HS-27A (cell line): Measurements from ENCODE around the gene FKBP8.

Experiments used
- DNase-seq: peaks from one replicate; pipeline ENCODE4 v3.0.0-alpha.2; 2012; ENCODE audit warnings: low read depth, missing footprints

FKBP8 gene

DNA sequence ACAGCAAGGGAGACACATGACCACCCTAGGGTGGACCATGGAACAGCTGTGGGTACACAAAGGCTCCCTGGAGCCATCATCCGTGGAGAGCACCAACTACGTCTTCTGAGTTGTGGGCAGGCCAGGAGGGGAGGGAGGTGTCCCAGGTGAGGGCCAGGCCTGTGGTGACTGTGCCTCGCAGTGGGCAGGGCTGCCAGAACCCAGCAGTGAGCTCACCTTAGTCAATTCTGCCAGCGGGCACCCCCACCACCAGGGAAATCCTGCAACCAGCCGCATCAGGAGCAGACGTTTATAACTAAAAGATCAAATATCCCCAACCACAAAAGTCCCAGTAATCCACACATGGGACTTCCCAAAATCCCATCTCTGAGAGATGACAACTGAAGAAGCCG, 41.1 kb downstream of the FKBP8 start:
- DNase-seq = no peak

DNA sequence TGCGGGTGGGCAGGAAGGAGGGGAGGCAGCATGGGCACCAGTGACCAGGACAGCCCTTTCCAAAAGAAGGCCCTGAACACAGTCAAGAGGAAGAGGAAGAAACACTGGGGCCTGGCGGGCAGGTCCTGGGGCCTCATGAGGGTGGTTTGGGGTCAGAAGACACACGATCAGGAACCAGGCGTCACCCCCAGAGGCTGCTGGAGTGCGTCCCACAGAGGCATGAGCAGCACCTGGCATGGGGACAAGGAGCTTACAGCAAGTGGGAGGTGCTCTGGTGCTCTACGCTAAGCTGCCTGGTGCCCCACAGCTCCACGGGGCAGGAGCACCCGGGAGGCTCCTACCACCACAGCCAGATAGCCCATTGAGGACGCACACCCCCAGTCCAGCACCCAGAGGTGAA, 41.5 kb downstream of the FKBP8 start:
- DNase-seq = no peak

DNA sequence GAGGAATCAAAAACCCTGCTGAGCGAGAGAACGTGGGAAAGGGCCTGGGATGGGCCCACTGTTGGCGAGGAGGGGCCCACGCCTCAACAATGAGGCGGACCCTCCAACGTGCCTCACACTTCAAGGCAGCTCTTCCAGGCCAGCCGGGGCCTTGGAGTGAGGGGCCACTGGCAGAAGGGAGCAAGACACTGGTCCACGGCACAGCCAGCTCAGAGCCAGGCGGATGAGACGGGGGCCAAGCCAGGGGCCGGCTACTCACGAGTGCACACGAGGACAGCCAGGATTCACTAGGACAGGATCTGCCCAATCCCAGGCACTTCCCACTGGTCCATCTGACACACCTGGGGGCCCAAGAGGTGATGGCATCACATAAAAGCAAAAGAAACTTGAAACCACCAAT, 42.0 kb downstream of the FKBP8 start:
- no peak for DNase-seq

DNA sequence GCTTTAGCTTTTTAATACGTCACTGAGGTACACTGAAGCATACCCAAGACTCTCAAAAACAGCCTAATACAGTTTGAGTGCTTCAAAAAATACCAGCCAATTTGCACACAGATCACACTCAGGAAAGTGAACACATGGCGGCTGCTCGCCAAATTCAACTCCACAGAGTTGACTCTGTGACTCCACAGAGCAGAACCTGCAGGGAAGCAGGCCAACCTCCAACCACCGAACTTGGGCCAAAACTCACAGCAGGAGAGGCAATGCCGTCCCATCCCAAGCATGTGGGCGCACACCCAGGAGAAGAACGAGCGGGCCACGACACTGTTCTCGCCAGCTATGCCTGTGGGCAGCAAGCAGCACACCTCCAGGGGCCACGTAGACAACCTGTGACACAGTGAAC, 42.6 kb downstream of the FKBP8 start:
- no peak for DNase-seq

DNA sequence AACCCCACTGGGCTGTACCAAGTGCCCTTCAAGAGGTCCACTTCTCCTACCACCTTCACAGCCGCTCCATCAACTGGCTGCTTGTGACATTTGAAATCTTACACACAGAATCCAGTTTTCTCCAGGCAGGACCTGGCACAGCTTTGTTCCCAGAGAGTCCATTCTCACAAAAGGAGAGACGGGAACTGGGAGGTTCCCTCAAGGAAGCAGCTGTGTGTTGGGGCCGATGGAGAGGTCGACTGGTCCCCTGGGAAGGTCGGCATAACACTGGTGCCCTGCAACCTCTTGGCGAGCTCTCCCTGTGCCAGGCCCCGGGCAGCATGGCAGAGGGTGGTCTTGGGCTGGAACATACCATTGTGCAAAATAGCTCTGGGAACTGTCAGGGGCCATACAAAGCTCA, 43.0 kb downstream of the FKBP8 start:
- DNase-seq = no peak

DNA sequence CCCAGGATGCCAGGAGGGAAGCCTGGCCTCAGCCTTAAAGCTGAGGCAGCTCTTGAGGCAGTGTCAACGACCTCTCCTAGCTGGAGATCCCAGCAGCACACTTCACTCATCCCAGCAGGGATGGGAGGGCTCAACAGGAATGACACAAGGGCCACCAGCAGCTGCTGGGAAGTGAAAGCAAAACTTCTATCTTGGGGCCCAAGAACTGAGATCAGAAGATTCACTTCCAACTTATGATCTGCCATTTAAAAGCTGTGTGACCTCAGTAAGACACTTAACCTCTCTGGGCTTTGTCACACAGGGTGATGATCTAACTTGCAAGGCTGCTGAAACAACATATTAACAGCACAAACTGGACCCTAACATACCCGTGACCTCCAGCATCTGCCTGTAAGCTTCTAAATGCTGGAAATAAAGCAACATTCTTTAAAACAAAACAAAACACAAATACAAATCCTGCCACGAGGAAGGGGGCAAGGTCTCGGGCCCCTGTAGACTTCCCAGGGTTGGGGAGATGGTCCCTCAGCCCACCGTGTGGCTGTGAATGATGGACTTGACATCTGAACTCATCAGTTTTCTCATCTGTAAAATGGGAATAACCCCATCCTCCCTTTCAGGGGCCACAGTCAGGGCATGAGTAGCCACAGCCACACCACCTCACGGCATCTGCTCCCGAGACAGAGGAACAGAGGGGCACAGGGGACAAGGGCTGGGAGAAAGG, 44.2 kb downstream of the FKBP8 start:
- no peak for DNase-seq

DNA sequence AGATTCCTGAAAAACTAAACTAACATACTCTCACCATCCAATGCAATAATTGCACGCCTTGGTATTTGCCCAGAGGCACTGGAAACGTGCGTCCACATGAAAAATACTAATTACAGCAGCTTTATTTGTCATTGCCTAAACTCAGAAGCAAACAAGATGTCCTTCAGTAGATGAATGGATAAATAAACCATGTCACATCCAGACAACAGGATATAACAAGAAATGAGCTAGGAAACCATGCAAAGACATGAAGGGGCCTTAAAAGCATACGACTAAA, 46.5 kb downstream of the FKBP8 start:
- no peak for DNase-seq

DNA sequence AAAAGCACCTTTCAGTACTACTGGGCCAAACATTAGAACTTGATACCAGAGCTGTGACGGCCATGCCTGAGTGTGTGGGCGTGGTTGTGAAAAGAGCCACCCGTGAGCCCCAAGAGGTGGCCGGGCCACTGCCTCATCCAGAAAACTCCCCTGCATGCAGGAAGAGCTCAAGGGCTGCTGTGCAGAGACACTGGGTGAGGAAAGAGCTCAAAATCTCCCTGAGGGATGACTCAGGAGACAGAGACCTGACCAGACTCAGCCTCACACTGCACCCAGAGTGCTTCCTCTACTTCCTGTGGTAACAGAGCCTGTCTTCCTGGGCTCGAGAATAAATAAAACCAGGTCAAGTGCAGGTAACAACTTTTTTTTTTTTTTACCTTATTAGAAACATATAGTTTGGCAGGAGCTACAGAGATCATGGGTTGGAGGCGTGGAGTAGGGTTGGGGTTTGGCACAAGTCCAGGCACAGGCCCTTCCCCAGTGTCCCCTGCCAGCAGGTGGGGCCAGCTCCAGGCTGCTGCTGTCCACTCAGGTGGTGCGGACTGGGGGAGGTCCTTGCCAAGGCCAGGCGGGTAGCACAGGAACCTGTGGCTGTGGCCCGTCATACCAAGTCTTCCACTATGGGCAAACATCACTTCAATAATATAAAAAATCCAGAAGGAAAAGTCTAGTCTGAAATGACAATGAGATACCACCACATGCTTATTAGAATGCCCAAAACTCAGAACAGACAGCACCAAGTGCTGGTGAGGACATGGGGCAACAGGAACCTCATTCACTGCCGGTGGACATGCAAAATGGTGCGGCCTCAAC, 47.0 kb downstream of the FKBP8 start:
- DNase-seq = no peak

DNA sequence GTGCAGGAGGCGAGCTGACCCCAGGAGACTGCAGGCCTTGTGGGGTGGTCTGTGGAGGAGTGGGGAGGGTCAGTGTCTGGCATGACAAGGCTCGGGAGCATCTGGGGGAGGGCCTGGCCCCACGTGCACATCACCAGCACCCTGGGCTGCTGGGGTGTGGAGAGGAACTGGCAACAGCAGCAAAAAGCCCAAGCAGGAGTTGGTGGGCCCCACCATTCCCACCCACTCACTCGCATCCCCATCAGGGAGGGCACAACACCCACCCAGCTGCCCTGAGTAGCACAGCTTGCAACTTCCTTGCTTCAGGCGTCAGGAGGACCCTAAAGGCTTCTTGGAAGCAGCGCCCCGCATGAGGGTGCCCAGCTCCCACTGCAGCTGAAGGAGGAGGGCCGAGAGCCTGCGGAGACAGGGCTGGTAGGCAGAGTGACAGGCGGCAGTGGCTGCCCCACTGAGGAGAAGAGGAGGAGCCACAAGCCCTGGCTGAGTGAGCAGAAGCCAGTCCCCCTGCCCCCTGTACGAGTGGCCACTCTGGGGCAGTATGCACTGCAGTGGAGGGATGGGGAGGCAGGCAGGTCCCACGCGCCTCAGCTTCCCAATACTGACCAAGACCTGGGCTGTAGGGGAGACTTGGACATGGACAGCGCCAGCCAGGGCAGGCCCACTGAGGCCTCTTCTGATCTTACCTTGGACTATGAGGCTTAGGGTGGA, 48.0 kb downstream of the FKBP8 start:
- DNase-seq = no peak

DNA sequence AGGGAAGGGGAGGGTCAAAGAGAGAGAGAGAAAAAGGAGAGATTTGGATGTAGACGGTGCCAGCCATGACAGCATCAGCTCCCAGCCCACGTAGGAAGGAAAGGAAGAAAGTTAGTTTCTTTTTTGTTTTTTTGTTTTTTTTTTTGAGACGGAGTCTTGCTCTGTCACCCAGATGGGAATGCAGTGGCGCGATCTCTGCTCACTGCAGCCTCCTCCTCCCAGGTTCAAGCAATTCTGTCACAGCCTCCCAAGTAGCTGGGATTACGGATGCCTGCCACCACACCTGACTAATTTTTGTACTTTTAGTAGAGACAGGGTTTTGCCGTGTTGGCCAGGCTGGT, 49.1 kb downstream of the FKBP8 start:
- DNase-seq = no peak

DNA sequence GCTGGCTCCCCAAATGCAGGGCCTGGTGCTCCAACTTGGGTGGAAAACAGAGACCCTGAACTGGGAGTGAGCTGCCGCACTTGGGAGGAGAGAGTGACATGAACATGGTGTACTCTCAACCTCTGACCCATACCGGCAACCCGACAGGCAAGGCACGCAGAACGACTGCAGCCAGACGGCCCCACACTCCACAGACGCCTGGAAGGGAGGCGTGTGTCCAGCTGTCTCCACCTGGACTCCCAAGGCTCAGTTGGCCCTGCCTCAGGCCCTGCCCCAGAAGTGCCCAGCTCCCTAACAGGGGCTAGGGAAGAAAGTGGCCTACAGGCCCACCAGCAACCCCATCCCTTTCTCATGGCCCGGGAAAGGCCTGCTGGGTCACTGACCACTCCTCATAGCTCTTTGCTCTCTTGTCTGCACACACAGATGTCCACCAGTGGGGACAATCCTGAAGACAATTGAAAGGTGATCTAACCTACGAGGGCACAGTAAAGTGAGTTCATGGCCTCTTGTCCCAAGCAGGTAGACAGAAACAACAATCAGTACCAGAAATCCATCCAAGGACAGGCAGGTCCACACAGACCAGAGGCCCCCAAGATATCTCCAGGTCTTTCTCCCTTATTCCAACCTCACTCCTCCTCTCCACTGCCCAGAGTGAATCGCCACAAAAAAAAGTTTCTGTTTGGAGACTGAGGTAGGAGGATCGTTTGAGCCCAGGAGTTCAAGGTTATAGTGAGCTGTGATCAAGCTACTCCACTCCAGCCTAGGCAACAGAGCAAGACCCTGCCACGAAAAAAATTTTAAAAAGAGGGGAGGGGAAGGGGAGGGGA, 49.7 kb downstream of the FKBP8 start:
- DNase-seq = no peak

DNA sequence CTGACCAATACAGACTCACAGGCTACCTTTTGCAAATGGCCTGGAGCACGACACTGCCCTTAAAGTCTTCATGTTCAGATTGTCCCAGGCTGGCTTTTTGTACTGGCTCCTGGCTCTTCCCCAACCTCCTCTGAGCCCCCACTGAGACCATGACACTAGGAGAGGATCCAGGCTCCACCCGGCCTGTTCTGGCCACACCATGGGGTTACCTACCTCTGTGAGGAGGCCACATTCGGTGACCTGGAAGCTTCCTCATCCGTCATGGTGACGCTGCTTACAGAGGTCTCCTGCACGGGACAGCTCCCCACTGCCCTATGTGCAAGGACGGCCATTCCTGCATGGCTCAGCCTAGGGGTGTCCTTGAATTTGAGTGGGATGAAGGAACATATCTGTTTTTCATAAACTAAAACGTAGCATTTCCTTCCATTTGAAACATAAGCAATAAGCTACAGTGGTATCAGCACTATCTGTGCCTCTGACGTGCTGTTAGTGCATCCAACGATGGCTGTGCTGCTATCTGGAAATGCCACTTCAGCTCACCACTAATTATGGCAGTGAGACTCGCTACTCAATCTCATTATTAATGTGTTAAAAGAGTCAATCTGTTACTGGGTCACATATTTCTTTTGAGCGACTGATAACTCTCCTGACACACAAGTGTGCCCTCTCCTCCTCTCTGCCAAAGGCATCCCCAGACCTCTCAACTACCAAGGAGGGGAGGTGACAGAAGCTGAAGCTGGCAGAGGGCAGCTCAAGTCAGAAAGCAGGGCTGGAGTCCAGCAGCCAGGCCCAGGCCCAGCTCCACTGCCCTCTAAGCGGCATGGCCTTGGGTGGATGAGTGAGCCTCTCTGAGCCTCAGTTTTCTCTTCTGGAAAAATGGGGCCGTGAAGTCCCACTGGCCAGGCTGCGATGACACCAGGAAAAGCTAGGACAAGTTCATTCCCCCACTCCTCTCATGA, 51.1 kb downstream of the FKBP8 start:
- no peak for DNase-seq

DNA sequence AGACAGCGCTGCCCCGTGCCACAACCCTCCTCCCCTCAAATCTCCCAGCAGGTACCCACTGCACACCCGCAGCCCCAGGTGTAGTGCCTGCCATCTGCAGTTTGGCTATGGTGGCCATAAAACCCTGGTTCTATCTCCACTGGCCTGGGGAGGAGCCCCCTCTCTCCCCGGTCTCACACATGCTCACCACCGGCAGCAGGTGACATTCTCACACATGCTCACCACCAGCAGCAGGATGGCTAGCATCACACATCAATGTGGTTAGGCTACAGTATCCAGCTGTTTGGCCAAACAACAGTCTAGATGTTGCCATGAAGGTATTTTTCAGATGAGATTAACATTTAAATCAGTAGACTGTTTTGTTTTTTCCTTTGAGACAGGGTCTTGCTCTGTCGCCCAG, 52.6 kb downstream of the FKBP8 start:
- no peak for DNase-seq

DNA sequence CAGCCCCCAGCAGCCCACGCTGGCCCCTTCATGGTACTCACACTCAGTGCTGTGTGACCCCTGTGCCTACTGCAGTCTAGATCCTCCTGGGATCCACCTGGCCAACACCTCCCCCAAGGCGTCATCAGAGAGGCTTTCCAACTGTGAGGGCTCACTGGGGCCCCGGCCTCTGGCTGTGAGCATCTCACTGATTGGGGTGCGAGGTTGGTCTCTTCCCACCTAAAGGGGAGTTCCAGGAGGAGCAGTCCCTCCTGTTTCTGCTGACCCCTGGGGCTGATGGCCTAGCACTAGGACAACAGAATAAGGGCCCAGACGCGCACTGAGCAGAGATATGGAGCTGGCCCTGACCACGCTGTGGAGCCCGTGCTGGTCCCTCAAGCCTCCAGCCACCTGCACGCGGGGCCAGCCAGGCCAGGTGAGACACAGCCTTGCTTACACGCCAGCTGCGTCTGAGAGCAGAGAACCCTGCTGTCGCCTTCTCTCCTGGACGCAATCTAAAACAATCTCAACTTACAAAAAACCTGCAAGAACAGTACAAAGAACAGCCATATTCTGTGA, 53.7 kb downstream of the FKBP8 start:
- DNase-seq = no peak

DNA sequence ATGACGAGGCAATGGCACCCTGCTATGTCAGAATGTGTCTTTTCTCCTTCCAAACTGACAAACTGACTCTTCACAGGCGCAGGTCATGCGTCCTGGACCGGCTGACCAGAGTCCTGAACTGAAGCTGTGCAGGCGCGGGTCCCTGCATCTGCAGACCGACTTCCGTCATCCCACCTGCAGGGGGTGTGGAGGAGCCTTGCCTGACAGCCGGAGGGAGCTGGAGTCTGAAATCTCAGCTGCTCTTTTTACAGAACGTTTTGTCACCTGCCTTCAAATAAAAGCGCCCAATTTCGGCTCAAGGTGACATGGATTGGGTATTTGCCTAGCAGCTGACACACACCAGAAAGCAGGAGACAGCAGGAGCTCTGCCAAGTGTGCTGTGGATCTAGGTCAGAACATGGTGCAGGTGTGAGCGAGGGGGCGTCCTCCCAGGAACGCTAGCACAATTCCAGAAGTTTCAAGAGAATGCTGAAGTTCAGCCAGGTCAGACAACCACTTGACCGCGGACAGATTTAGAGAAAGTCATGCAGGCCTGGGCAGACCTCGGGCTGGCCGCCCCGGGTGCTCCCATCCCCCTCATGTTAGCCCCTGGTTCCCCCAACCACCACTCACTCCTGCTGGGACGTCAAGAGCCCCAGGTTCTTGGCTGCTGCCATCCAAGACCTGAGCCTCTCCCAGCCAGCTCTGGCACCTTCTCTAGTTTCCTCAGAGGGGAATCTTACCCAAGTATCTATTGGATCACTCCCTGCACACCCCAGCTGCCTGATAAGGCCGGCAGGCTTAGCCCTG, 54.3 kb downstream of the FKBP8 start:
- DNase-seq = no peak

DNA sequence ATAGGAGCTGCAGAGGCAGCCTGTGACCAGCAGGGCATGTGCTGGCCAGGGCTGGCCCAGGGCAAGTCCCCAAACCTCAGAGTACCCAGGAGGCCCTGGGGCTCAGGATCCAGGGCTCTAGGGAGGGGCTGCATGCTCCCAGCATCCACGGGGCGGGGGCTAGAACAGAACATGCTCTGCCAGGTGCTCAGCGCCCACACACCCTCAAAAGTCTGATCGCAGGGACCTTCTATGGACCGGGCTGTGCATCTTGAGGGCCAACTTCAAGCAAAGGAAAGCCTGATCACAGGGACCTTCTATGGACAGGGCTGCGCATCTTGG, 55.0 kb downstream of the FKBP8 start:
- DNase-seq = no peak

DNA sequence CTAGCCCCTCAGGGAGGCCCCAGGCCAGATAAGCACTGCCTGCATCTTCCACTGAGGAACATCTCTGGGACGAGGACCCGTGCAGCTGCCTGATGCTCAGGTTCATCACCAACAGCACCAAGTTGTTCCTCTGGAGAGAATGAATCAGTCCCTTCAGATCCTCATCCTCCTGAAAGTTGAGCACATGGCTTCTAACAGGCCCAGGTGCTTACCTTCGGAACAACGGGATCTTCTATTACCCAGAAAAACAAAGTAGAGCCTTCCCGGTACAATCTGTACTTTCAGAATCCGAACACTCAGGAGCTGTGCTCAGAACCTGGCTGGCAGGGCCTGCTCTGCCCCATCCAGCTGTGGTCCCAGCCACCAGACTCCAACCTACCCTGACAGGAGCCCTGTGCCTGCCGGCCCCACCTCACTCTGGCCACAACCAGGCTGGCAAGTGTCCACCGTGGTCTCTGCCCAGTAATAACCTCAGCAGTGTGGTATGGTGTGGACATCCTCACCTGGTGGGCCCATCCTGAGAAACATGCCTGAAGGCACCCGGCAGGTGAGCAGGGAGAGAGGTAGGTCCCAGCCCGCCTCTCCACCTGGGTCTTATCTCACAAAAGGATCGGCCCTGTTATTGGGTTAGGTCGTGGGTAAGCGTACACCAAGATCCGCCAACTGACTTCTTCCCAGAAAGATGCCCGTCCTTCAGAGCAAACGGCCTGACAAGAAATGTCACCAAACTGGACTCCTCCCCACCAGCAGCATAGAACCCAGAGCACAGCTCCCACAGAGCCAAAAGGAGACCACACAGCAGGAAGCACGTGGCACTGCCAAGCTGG, 55.6 kb downstream of the FKBP8 start:
- DNase-seq = no peak

DNA sequence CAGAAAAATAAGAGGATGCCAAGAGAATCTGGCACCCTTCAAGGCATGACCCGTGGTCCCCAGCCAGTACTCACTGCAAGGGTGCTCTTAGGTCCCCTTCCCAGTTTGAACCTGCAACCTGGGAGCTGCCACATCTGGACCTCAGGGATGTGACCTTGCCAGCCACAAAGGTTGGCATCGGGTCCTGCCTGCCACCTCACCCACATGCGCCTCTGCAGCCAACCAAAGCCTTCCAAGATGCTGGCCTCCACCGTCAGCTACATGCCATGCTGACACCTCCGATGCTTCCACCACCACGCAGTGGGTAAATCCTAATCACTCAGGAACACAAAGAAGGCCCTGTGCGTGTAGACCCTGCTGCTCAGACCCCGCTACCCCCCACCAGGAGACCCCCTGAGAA, 56.6 kb downstream of the FKBP8 start:
- DNase-seq = no peak

DNA sequence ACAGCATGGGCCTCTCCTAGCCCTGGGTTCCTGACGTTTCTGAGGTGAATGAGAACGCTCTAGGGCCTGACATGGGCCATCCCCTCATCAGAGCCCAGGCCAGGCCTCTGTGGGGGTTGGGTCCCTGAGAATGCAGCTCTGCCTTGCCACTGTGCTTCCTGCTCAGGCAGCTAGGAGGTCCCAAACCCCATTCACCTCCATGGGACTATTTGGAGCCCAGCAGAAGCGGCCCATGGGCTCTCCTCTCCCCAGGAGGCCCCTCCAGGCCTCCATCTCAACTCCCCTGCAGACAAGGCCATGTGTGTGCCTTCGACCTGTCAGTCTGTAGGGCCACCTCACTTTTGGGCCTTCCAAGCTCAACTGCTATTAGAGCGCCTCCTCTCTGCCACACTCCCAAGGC, 58.4 kb downstream of the FKBP8 start:
- DNase-seq = no peak
